GM18517 (cell line): ENCODE data around the gene MICAL3.
"Not testable (repeated sequence)": the region's sequence is repeated elsewhere in the genome, so short reads cannot be mapped to it uniquely, and the experiment has no call there.

Source experiments
- ATAC-seq: cut with Tn5 transposase; IDR thresholded peaks from one replicate; pipeline ENCODE4 v1.9.1; 2021; ENCODE audit warnings: mild to moderate bottlenecking, moderate library complexity; ENCODE audit not compliant: unreplicated experiment

Gene MICAL3

DNA sequence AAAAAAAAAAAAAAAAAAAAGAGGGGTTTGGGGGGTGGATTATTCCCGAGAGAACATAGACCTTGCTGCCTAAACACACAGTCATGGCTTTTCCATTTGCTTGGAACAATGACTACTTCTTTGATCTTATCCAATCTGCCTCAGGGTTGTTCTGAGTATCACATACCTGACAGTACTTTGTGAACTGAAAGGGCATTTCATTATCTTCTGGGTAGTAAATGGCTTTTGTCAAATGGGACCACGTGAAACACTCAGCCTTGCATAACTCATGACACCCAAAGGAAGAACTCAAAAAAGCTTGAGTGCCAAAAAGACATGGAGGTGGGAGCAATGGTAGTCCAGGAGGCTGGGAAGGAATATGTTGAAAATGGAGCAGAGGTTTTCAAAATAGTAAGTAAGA, 126.9 kb downstream of the MICAL3 start:
- ATAC-seq: no peak

DNA sequence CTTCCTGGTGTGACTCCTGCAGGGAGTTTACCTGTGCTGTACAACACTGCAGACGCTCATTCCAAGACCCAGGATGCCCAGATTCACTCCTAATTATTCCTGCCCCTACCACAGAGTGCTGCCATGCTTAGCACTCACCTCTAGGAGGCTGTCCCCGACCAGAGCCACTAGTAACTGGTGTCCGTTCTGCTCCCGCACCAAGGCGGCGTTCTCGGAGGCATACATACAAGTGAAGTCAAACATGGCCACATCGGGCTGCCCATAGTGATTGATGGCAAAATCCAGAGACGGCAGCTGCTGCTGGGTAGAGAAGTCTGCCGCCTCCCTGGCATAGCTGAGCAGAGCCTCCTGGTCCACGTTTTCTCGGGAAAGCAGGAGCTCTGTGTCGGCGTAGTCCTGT, 127.8 kb downstream of the MICAL3 start:
- ATAC-seq: no peak

DNA sequence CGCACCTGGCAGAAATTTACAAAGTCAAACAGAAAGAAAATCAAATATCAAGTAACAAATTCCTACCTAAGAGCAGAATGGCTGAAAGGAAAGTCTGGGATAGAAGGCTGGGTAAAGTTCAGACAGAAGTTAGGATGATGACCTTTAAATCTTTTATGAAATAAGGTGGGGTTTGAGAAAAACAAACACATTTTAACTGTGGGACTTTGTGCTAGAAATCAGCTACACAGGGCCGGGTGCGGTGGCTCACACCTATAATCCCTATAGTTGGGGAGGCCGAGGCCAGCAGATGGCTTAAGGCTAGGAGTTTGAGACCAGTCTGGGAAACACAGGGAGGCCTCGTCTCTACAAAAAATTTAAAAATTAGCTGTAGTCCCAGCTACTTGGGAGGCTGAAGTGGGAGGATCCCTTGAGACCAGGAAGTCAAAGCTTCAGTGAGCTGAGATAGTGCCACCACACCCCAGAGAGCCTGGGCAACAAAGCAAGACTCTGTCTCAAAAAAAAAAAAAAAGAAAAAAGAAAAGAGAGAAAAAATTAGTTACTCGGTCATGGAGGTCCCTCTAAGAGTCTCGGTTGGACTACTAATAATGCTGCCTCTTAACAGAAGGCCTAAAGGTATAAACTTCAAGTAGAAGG, 130.3 kb downstream of the MICAL3 start:
- ATAC-seq: no peak

DNA sequence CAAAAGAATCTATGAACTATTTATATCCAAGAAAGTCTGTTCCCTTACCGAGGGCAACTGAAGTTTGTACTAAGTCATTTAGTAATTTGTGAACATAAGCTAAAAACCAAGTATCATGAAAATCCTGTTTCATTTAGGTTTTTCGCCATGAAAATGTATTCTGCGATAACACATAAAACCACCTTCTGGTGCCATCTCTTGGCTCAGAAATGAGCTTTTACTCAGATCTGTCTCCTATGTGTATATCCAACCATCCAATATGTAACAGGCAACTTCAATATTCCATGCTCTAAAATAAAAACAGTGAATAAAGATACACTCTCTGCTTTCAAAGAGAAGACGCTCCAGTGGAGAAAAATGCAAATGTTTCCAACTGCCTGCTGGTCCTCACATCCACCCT, 132.0 kb downstream of the MICAL3 start:
- ATAC-seq: no peak

DNA sequence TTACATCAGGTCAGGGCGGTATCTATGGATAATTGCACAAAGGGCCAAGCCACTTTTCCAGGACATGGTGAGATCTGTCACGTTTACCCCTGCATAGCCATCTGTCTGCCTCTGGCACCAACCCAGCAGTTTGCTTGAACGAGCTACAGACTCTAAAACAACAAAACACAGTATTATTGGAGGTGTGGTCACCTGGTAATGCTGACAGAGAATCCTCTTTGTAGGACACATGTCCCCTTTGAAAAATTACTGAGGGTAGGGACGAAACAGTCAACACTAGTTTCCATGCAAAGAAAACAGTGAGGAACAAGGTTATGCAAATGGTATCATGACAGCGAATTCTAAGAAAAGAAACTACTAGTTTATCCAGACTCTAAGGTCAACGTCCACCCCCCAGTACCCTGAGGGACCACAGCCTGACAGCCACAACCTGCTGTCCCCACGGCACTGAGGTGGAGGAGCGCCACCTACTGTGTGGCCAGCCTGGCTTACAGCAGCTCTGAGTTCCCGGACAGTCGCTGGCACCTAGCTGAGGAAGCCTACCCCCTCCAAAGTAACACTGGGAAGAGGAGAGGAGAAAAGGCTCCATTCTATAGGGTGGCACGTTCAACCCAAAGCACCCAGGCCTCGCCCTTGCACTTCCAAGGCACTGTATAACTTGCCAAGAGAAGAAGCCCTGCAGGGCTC, 132.7 kb downstream of the MICAL3 start:
- ATAC-seq: no peak

DNA sequence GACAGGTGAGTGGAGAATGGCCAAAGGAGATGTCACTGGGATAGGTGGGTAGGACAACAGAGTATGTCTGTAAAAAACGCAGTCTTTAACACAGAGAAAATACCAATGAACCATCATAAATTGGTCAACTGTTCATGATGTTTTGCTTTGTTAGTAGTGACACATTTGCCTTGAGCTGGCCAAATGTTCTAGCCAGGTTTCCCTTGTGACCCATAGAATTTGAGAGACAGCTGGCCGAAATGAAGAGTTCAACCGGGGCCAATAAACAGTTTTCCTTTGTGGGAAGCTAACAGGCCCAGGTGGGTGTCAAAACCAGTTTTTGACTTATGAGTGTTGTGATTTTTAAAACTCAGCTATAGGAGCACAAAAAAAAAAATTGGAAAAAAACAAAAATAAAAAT, 133.5 kb downstream of the MICAL3 start:
- no peak for ATAC-seq

DNA sequence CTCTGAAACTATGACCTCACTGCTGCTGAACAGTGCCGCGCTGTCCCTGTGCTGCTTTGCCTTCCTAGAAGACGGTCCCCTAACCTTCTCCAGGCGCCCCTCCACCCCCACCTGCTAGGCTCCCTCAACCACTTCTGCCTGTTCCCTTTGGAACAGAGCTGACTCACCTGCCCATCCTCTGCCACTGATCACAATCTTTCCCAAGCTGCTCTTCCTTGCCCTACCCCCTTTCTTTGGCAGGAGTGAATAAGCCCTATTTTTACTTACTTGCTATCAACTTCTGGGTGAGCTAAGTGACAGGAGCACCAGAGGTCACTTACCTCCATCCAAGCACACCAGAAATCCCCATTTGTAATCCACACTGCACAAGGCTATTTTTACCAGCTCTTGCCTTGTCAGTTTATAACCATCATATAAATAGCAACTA, 134.1 kb downstream of the MICAL3 start:
- no peak for ATAC-seq

DNA sequence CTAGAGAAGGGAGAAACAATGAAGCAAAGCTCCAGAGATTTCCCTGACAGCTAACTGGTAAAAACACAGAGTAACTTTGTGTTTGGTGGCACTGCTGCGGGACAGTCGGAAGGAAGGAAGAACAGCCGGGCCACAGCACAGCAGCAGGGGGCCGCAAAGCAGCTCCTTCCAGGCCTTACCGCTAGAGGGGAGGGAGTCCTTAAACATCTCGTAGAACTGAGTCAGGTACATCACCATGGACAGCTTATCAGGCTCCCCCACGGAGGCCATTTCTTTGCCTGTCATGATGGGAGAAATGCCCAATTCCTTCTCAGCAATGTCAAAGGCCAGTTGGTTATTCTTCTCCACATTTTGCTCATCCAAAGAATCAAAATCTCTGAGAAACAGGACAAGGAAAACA, 135.5 kb downstream of the MICAL3 start:
- no peak for ATAC-seq

DNA sequence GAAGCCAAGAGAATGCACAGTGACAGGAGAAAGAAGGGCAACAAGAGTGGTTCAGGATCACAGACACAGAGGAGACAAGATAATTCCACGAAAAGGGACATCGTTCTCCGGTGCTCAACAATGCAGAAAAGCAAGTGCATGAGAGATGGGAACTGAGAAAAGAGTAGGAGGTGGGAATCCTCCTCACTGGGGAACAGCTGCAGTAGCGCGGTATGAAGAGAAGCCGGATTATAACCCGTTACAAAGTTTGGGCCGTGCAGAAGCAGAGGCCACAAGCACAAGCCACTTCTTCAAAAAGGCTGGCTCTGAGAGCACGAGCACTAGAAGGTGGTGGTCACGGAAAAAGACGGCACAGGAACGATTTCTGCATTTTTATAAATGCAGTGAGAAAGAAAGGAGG, 135.9 kb downstream of the MICAL3 start:
- no peak for ATAC-seq

DNA sequence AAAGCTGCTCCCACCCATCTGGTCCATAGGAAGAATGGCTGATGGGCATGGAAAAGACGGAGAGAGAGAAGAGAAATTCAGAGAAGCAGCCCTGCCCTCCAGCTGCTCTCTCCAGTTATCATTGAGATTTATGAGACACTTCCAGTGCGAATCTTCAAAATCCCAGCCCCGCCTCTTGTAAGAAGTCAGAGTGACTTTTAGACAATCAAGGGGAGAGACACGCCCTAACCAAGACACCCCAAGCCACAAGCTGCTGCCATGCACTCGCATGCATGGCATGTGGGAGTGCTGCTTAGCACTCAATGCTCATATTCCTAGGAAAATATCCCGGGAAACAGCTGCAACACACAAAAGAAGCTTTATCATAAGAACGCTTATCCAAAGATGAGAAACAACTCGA, 139.5 kb downstream of the MICAL3 start:
- ATAC-seq: no peak

DNA sequence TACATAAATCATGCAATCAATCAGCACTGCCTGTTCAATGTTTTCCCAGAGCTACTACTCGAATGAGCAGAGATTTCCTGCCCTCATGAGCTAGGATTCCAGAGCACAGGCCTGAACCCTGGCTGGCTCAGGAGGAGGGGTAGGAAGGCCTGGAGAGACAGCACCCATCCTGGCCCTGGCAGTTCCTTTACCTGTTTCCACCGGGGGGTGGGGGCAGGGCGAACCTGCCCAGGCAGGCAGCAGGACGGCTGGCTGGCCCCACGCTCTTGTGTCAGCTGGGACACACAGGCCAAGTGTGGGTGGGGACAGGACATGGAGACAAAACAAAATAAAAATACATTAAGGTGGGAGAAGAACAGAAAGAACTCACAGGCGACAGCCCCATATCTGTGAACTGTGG, 140.3 kb downstream of the MICAL3 start:
- no peak for ATAC-seq

DNA sequence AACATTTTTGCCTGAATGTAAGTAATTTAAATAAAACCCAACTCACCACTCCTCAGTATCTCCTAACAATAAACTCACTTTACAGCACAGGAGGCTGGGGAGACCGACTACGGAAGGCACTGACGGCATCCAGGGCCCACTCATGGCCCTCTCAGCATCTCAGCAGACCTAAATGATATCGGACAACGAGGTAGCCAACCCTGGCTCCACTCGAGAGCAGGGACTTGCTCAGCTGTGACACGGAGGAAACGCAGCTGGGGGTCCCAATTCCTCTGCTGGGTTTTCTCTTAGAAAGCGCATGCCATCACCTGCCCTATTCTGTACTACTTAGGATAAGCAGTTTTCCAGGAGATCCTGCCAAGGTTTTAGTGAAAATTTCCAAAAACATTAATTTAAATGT, 141.0 kb downstream of the MICAL3 start:
- ATAC-seq: no peak

DNA sequence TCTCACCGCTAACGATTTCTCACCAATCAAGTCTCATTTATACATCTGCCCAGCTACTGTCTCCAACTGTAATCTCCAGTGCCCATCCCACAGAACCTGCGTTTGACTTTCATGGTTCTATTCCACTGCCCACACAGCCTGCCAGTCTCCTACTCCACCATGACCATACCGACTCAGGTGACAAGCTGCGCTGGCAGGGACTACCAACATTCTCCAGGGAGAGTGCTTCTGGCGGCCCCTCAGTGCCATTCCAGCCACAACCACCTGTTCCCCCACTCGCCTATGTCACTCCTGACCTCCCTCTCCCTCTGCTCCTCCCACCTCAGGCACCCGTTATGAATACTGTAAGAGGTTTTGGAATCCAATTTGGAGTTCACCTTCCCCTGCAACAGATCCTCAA, 141.6 kb downstream of the MICAL3 start:
- no peak for ATAC-seq

DNA sequence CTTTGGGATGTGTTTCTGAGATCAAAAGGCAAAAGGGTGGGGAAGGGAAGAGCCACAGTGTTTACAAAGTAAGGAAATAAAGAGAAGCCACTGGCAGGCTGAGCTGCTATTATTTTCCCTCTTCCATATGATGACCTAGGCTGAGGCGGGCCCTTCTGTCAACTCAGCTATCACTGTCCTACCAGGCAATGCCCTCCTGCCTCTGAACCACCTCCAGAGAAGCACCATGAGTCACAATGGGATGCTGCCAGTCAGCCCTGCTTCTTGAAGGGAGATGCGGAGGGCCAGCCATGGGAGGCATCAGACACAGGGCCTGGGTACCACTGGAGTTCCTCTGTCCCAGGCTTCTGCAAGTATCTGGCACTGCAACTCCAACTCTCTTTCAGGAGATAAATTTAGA, 142.2 kb downstream of the MICAL3 start:
- no peak for ATAC-seq

DNA sequence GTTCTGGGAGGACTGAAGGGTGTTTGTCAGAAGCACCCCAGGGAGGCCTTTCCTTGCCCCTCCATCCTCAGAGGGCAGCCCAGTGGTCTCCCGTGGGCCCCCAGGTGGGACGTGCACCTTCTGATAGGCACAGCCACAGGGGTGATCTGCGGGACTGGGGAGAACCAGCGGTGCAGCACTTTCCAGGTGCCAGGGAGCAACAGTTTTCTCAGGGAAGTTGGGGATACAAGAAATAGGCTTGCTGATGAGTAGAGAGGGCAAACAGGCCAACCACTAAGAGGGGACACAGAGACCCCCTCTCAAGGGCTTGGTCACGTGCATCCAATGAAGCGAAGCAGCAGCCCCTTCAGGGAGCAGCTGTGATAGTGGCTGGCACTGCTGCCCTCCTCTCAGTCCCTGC, 143.0 kb downstream of the MICAL3 start:
- no peak for ATAC-seq

DNA sequence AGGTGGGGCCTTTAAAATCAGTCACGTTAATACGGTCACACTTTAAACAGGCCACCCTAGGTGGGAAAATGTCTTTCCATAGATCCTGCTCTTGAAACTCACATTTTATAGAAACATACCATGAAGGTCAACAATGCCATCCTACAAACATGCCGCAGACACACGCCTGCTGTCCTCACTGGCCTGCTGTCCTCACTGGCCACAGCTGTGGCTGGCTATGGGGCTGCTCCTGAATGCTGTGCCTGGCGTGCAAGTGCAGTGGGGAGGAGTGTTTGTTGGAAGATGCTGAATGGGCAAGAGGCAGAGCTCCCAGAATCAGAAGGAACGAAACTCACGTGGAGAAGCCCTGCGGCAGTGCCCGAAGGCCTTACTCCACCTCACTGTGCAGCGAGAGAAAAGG, 143.9 kb downstream of the MICAL3 start:
- no peak for ATAC-seq

DNA sequence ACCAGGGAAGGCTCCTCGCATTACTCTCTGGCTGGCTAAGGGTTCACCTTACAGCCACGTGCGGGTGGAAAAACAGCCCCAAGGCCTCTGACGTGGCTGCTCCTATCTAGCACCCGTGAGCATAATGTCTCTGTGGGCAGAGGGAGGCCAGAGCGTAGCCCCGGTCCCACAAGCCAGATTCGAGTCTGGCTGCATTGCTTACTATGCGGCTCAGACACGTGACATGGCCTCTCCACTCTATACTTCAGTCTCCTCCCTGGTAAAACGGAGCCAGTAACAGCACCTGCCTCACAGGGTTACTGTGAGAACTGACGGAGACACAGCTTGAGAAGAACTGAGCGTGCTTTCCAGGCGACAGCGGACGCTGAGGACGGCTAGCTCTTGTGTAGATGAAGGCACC, 144.3 kb downstream of the MICAL3 start:
- ATAC-seq: no peak

DNA sequence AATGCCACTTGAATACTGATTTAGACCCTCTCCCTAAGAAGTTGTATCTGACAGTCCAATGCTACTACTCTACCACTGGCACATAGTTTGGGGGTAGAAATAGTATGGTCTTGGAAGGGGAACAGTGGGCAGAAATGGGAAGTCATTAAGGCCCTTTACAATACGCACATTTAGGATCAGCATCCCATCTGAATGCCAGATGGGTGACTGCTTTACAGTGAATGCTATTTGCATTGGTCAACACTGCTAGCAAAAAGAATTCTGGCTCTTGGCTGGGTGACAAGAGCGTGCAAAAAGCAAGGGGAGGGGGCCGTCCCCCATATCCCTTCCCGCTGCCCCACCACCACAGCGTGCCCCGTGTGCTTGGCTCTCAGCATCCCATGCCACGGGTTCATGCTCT, 145.4 kb downstream of the MICAL3 start:
- ATAC-seq: no peak

DNA sequence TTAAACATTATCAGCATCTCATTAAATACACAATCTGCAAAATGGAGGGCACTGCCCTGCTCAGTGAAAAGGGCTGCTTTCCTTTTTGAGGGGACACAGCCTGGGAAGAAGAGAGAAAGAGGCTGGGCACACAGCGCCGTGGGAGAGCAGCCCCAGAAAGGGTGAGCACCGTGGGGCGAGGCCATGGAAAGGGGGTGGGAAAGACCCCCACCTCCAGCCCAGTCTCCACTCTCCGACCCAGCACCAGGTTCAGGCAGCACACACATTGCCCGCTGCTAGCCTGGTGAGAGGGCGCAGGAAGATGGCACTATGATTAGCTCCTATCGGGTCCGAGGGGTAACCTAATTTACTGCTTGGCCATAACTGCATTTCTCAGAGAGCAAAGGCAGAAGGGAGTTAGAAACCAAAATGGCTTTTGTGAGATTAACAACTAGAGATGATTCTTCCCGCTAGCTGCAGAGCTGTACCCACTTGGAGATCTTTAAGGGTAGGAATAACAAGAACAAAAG, 146.1 kb downstream of the MICAL3 start:
- ATAC-seq: no peak

DNA sequence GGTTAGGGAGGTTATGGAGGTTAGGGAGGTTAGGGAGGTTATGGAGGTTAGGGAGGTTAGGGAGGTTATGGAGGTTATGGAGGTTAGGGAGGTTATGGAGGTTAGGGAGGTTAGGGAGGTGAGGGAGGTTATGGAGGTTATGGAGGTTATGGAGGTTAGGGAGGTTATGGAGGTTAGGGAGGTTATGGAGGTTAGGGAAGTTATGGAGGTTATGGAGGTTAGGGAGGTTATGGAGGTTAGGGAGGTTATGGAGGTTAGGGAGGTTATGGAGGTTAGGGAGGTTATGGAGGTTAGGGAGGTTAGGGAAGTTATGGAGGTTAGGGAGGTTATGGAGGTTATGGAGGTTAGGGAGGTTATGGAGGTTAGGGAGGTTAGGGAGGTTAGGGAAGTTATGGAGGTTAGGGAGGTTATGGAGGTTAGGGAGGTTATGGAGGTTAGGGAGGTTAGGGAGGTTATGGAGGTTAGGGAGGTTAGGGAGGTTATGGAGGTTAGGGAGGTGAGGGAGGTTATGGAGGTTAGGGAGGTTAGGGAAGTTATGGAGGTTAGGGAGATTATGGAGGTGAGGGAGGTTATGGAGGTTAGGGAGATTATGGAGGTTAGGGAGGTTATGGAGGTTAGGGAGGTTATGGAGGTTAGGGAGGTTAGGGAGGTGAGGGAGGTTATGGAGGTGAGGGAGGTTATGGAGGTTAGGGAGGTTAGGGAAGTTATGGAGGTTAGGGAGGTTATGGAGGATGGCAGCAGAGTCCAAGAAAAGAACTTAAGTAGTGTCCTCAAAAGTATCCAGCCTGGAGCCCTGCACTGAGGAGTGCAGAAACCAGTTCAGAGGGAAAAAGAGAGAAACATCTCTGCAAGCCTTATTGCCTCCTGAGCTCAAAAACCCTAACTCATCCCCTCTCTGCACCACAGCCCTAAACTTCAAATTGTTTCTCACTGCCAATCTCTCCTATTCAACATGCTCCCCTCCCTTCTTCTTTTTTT, 147.2 kb downstream of the MICAL3 start:
- ATAC-seq: not testable (repeated sequence)

DNA sequence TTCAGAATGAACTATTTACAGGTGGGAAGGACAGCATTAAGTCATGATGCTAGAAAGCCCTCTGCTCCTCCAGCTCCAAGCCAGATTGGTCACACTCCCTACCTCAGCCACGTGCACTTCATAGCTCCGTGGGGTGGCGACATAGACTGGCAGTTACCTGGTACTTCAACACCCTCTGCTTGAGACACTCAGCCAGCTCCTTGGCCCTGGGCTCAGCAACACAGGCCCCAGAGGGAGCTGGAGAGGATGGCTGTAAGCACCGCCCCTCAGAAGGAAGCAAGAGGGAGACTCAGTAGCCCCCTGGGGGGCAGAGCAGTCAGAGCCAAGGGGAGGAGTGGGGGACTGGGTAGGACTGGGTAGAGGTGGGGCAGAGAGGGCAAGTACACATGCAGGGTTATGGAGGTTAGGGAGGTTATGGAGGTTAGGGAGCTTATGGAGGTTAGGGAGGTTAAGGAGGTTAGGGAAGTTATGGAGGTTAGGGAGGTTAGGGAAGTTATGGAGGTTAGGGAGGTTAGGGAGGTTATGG, 148.0 kb downstream of the MICAL3 start:
- ATAC-seq: no peak
